ENCODE results near the gene IL9. TPM values are rescaled to one million over a fixed set of nuclear protein-coding genes. Genes with fewer than 3 reads are reported as not detected.
A peak's percentile ranks its signal among the peaks of the same experiment; 100 is the strongest.

The IL9 gene
- total and polyA plus RNA-seq, 2 of the 13 experiments (the other 11 are each of a cell fraction or from before 2014, with no cell fraction given) = not detected

DNA sequence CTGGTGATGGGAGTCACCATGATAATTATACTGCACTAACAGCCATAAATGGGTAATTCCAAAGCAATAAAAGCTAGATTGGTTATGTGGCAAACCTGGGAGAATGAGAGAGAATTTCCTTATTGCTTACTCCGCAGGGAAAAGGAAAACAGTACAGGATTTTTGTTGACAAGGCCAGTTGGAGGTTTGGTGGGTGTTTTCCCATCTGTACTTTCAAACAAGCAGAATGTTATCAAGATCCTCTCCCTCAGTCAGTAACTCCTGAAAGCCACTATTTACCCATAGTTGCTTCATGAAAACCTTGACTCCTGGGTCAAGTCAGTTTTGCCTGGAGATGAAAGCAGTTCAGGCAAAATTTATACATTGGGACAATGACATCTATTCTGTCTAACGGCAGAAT, 26.4 kb downstream of the IL9 start (continued):
- TF ChIP-seq, protein P1, sequence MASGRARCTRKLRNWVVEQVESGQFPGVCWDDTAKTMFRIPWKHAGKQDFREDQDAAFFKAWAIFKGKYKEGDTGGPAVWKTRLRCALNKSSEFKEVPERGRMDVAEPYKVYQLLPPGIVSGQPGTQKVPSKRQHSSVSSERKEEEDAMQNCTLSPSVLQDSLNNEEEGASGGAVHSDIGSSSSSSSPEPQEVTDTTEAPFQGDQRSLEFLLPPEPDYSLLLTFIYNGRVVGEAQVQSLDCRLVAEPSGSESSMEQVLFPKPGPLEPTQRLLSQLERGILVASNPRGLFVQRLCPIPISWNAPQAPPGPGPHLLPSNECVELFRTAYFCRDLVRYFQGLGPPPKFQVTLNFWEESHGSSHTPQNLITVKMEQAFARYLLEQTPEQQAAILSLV (CRISPR knock-in tag; IDR thresholded peaks at IDR 0.05; ENCODE audit: borderline replicate concordance) = no peak
- TF ChIP-seq RBFOX2 (IDR thresholded peaks at IDR 0.05; ENCODE audit: low read depth, low read length) (no peak), ARNT (IDR thresholded peaks at IDR 0.05) (no peak), ZFP36L1 (CRISPR knock-in tag; IDR thresholded peaks at IDR 0.05) (no peak), HDAC1 (CRISPR knock-in tag; IDR thresholded peaks at IDR 0.05) (no peak), ZFP36 (IDR thresholded peaks at IDR 0.05; ENCODE audit: borderline replicate concordance, low read depth, low read length, partially characterized antibody) (no peak), NRL (CRISPR knock-in tag; IDR thresholded peaks at IDR 0.05; ENCODE audit: borderline replicate concordance) (no peak), HNF4A (CRISPR knock-in tag; IDR thresholded peaks at IDR 0.05) (peak; percentile 65), U2AF2 (IDR thresholded peaks at IDR 0.05; ENCODE audit: low read depth, low read length) (no peak), PPARG (CRISPR knock-in tag; conservative IDR thresholded peaks at IDR 0.05) (no peak), ZNF83 (CRISPR knock-in tag; IDR thresholded peaks at IDR 0.05; ENCODE audit: borderline replicate concordance) (no peak), SAFB2 (CRISPR knock-in tag; IDR thresholded peaks at IDR 0.05; ENCODE audit: borderline replicate concordance, low read depth) (no peak)
- TF ChIP-seq, protein P2, sequence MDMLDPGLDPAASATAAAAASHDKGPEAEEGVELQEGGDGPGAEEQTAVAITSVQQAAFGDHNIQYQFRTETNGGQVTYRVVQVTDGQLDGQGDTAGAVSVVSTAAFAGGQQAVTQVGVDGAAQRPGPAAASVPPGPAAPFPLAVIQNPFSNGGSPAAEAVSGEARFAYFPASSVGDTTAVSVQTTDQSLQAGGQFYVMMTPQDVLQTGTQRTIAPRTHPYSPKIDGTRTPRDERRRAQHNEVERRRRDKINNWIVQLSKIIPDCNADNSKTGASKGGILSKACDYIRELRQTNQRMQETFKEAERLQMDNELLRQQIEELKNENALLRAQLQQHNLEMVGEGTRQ (IDR thresholded peaks at IDR 0.05; ENCODE audit: low read depth, low read length) = no peak
- TF ChIP-seq, protein P2 (CRISPR knock-in tag; IDR thresholded peaks at IDR 0.05; ENCODE audit: borderline replicate concordance) = no peak
- TF ChIP-seq, protein P3, sequence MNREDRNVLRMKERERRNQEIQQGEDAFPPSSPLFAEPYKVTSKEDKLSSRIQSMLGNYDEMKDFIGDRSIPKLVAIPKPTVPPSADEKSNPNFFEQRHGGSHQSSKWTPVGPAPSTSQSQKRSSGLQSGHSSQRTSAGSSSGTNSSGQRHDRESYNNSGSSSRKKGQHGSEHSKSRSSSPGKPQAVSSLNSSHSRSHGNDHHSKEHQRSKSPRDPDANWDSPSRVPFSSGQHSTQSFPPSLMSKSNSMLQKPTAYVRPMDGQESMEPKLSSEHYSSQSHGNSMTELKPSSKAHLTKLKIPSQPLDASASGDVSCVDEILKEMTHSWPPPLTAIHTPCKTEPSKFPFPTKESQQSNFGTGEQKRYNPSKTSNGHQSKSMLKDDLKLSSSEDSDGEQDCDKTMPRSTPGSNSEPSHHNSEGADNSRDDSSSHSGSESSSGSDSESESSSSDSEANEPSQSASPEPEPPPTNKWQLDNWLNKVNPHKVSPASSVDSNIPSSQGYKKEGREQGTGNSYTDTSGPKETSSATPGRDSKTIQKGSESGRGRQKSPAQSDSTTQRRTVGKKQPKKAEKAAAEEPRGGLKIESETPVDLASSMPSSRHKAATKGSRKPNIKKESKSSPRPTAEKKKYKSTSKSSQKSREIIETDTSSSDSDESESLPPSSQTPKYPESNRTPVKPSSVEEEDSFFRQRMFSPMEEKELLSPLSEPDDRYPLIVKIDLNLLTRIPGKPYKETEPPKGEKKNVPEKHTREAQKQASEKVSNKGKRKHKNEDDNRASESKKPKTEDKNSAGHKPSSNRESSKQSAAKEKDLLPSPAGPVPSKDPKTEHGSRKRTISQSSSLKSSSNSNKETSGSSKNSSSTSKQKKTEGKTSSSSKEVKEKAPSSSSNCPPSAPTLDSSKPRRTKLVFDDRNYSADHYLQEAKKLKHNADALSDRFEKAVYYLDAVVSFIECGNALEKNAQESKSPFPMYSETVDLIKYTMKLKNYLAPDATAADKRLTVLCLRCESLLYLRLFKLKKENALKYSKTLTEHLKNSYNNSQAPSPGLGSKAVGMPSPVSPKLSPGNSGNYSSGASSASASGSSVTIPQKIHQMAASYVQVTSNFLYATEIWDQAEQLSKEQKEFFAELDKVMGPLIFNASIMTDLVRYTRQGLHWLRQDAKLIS (CRISPR knock-in tag; IDR thresholded peaks at IDR 0.05) = no peak
- TF ChIP-seq, protein P4, sequence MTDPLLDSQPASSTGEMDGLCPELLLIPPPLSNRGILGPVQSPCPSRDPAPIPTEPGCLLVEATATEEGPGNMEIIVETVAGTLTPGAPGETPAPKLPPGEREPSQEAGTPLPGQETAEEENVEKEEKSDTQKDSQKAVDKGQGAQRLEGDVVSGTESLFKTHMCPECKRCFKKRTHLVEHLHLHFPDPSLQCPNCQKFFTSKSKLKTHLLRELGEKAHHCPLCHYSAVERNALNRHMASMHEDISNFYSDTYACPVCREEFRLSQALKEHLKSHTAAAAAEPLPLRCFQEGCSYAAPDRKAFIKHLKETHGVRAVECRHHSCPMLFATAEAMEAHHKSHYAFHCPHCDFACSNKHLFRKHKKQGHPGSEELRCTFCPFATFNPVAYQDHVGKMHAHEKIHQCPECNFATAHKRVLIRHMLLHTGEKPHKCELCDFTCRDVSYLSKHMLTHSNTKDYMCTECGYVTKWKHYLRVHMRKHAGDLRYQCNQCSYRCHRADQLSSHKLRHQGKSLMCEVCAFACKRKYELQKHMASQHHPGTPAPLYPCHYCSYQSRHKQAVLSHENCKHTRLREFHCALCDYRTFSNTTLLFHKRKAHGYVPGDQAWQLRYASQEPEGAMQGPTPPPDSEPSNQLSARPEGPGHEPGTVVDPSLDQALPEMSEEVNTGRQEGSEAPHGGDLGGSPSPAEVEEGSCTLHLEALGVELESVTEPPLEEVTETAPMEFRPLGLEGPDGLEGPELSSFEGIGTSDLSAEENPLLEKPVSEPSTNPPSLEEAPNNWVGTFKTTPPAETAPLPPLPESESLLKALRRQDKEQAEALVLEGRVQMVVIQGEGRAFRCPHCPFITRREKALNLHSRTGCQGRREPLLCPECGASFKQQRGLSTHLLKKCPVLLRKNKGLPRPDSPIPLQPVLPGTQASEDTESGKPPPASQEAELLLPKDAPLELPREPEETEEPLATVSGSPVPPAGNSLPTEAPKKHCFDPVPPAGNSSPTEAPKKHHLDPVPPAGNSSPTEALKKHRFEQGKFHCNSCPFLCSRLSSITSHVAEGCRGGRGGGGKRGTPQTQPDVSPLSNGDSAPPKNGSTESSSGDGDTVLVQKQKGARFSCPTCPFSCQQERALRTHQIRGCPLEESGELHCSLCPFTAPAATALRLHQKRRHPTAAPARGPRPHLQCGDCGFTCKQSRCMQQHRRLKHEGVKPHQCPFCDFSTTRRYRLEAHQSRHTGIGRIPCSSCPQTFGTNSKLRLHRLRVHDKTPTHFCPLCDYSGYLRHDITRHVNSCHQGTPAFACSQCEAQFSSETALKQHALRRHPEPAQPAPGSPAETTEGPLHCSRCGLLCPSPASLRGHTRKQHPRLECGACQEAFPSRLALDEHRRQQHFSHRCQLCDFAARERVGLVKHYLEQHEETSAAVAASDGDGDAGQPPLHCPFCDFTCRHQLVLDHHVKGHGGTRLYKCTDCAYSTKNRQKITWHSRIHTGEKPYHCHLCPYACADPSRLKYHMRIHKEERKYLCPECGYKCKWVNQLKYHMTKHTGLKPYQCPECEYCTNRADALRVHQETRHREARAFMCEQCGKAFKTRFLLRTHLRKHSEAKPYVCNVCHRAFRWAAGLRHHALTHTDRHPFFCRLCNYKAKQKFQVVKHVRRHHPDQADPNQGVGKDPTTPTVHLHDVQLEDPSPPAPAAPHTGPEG (CRISPR knock-in tag; IDR thresholded peaks at IDR 0.05) = no peak
